C1 segment of cervical spinal cord (tissue), 14 donors: Measurements from ENCODE around the gene GRWD1.

Experiments
- DNase-seq, 14 donors: peaks; one replicate each; lab custom pipeline; 2025; lab: John Stamatoyannopoulos, UW

Gene GRWD1

GRCh38 chr19:48496959-48497727, 51.4 kb downstream of the GRWD1 start:
- peak in 1 of 14 donors; percentile 13 for DNase-seq

- no peak for DNase-seq
Observed at GRCh38 chr19:48497728-48498594, 52.2 kb downstream of the GRWD1 start.

GRCh38 chr19:48498595-48499311, 53.0 kb downstream of the GRWD1 start:
- DNase-seq = no peak

GRCh38 chr19:48499316-48500090, 53.7 kb downstream of the GRWD1 start:
- no peak for DNase-seq

GRCh38 chr19:48500830-48501493, 55.2 kb downstream of the GRWD1 start:
- no peak for DNase-seq

GRCh38 chr19:48501494-48502349, 55.9 kb downstream of the GRWD1 start:
- peak in 5 of 14 donors; percentile 13 to 38 (median 33) for DNase-seq

GRCh38 chr19:48502350-48503018, 56.7 kb downstream of the GRWD1 start:
- DNase-seq = no peak

- no peak for DNase-seq
Observed at GRCh38 chr19:48506138-48506733, 60.5 kb downstream of the GRWD1 start.
